ENCODE results near the gene TIMM17B. TPM values are rescaled to one million over a fixed set of nuclear protein-coding genes. Genes with fewer than 3 reads are reported as not detected.

Gene TIMM17B
- 58.8 and 60.9 TPM in 2 replicates for total RNA-seq

DNA sequence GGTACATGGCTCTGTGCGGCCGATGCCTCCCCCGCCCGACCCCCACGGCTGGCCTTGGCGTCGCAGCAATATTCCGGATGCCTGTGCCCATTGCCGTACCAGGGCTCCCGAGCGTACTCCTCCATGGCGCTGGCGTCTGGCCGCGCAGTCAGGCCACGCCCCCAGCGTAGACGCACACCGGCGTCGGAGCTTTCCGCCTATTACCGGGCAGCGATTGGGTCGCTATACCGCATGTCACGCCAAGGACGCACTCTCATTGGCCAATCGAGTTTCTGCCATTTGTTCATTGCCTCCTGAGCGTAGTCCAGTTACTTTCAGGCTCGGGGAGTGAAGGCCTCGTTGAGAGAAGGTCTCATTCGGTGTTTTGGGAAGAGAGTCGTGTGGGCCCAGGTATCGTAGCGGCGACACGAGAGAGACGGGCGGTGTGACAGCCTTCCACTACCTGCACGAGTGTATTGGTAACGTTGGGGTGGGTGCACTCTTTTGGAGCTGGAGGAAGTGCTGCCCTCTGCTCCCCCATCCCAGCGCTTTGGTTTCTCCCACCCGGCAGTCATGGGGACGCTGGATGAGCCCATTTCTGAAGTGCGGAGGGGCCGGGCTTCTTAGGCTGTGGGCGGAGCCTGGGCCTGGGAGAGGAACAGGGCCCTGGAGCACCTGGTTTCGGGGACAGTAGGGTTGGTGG, at the start of gene TIMM17B, which contains the start of gene PQBP1:
TIMM17B (minus strand) TSS at position 144 of the 682 bp plus-strand sequence; CDS start at position 125, 19 bp downstream.
PQBP1 (plus strand) TSS at position 306 of the 682 bp plus-strand sequence. CDS start 580 bp downstream, outside the sequence.

DNA sequence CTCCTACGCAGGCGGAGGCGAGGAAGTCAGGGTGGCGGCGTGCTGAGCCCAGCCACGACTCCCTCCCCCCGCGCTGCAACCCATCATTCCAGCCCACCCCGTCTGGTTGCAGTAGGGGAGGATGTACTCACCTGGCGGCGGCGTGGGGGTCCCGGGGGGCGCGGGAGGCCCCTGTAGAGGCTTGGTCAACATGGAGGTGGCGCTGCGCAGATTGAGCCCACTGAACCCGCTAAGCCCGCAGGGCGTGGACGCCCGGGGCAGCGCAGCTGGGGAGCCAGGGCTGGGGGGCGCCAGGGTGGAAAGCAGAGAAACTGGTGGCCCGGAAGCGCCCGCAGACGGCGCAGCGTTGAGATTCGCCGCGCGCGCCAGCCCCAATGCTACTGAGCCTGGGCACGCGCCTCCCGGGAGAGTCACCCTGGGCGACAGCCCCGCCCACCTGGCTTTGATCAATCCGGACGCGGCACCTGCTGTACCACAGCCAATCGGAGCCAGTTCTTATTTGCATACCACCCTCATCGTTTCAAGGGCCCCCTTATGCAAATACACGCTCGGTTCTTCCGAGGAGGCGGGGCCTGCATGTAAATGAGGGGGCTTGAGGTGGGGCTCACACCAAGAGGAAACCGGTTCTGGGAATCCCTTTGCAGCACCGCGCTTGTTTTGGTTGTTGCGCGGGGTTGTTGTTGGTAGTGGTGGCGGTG, 21.2 kb upstream of the TIMM17B start, which contains the start of gene PIM2:
PIM2 (minus strand) TSS at position 382 of the 698 bp plus-strand sequence; CDS start at position 192, 190 bp downstream.

DNA sequence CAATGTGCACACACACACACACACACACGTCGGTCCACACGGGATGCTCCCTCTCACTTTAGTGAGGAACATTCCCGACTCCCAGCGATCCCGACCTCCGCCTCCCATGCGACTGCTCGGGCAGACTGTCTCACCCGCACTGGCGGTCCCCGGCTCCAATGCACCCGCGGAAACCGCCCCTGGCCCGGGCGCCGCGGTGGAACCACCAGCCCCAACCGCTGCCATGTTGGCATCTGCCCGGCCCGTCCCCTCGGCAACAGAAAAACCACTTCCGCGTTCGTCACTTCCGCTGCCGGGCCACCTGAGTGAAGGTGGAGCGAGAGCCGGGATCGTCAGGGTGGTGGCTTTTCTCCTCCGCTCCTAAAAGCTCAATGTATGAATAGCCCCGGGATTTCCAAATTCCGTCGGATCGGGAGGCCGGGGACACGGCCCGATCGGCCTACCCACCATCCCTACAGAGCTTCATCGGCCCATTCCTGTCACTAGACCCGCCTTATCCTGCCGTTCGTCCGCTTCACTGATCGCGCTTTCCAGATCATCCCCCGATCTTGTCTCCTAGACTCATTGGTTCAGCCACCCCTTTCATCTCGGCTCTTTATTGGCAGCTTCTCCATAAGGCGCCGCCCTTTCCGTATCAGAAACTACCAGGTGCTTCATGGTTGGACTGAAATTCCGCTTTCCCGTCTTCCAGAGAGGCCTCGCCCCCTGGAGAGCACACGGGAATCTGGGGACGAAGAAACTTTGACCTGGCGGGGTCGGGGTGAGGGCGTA, 14.0 kb upstream of the TIMM17B start, which contains the start of gene SLC35A2:
SLC35A2 (minus strand) TSS at position 235 of the 771 bp plus-strand sequence; CDS start at position 225, 10 bp downstream.

Other genes starting within 250 kb of the TIMM17B start
- 0.39 TPM in 1 of 2 replicates, not detected in the other for gene WAS, start 214.0 kb downstream of the TIMM17B start, total RNA-seq
- gene SUV39H1, start 201.0 kb downstream of the TIMM17B start, total RNA-seq, result 6.7 TPM in 2 replicates
- gene GLOD5, start 136.0 kb downstream of the TIMM17B start, total RNA-seq, result not detected in 2 replicates
- gene GATA1, start 111.2 kb downstream of the TIMM17B start, total RNA-seq, result not detected in 2 replicates
- 75.8 and 79.6 TPM in 2 replicates for gene HDAC6, start 95.7 kb downstream of the TIMM17B start, total RNA-seq
- not detected in 2 replicates for gene ERAS, start 71.3 kb downstream of the TIMM17B start, total RNA-seq
- 13.1 and 27.1 TPM in 2 replicates for gene PCSK1N, start 62.2 kb downstream of the TIMM17B start, total RNA-seq
- 47.9 and 62.4 TPM in 2 replicates for gene PQBP1, start 162 bp upstream of the TIMM17B start, total RNA-seq
- gene SLC35A2, start 13.9 kb upstream of the TIMM17B start, total RNA-seq, result 20.8 and 35.4 TPM in 2 replicates
- 5.9 and 8.5 TPM in 2 replicates for gene PIM2, start 21.3 kb upstream of the TIMM17B start, total RNA-seq
- gene OTUD5, start 59.8 kb upstream of the TIMM17B start, total RNA-seq, result 34.5 and 40.6 TPM in 2 replicates
- 0.11 and 0.39 TPM in 2 replicates for gene KCND1, start 74.1 kb upstream of the TIMM17B start, total RNA-seq
- 13.3 and 15.3 TPM in 2 replicates for gene GRIPAP1, start 104.5 kb upstream of the TIMM17B start, total RNA-seq
- 55.4 and 62.0 TPM in 2 replicates for gene TFE3, start 145.6 kb upstream of the TIMM17B start, total RNA-seq
- 8.2 and 9.3 TPM in 2 replicates for gene CCDC120, start 161.2 kb upstream of the TIMM17B start, total RNA-seq
- 19.0 and 19.2 TPM in 2 replicates for gene PRAF2, start 176.2 kb upstream of the TIMM17B start, total RNA-seq
- 56.1 and 61.8 TPM in 2 replicates for gene WDR45, start 182.1 kb upstream of the TIMM17B start, total RNA-seq
- gene GPKOW, start 226.0 kb upstream of the TIMM17B start, total RNA-seq, result 13.3 and 13.9 TPM in 2 replicates